Tibial nerve (tissue), 4 donors: ENCODE results near the gene H19.

Experiments
- EP300 ChIP-seq, 2 donors: sonication (generic); formaldehyde crosslinking; IDR thresholded peaks; one replicate each; pipeline ENCODE4 v1.6.1; 2017; ENCODE audit warnings: antibody characterized with exemption in 2 of 2, mild to moderate bottlenecking in 1 of 2
- POLR2A ChIP-seq, 2 donors: fragments of 450-650 bp; IDR thresholded peaks; one replicate each; pipeline ENCODE4 v1.6.1; 2017; ENCODE audit warnings: antibody characterized with exemption in 2 of 2, mild to moderate bottlenecking in 2 of 2, moderate library complexity in 2 of 2
- TF ChIP-seq, protein P1 (sequence below), 5 experiments: fragments of 200-600 bp in 3 of 5; fragments of 450-650 bp in 2 of 5; sonication (generic) in 3 of 5; IDR thresholded peaks; one replicate each; pipeline ENCODE4 v1.5.1; 2016 to 2019; ENCODE audit warnings: antibody characterized with exemption in 5 of 5, mild to moderate bottlenecking in 3 of 5, moderate library complexity in 2 of 5

DNA sequence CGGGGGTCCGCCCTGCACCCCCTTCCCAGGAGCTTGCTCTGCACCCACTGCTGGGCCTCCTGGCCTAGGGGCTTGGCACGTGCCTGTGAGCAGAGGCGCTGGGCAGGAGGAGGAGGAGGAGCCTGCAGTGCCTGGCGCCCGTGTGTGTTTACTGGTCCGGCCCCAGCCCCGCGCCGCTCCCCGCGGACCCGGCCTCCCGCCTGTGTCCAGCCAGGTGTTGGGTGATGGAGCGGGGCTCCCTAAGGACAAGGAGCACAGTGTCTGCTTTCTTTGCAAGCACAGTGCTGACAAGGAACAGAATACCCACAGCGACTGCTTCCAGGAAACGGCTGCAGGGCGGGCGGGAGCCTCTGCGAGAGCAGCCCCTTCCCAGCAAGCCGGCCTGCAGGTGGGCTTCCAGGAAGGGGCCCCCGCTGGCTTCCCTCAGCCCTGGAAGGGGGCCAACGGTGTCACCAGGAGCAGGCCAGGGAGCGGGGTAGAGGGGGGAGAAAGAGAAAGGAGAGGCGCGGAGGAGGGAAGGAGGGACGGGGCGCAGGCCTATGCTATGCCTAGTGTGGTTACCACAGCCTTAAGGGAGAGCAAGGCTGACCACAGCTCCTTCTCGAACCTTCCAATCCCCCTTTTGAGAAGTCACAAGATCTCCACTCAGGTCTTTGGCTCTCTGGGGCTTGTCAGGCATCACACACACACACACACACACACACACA lies 6.6 kb downstream of the H19 start:
- TF ChIP-seq, protein P1, sequence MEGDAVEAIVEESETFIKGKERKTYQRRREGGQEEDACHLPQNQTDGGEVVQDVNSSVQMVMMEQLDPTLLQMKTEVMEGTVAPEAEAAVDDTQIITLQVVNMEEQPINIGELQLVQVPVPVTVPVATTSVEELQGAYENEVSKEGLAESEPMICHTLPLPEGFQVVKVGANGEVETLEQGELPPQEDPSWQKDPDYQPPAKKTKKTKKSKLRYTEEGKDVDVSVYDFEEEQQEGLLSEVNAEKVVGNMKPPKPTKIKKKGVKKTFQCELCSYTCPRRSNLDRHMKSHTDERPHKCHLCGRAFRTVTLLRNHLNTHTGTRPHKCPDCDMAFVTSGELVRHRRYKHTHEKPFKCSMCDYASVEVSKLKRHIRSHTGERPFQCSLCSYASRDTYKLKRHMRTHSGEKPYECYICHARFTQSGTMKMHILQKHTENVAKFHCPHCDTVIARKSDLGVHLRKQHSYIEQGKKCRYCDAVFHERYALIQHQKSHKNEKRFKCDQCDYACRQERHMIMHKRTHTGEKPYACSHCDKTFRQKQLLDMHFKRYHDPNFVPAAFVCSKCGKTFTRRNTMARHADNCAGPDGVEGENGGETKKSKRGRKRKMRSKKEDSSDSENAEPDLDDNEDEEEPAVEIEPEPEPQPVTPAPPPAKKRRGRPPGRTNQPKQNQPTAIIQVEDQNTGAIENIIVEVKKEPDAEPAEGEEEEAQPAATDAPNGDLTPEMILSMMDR (IDR thresholded peaks at IDR 0.05): no peak
- no peak for TF ChIP-seq POLR2A (IDR thresholded peaks at IDR 0.05)
- no peak for TF ChIP-seq EP300 (IDR thresholded peaks at IDR 0.05)
